WTC11 (cell line): Measurements from ENCODE around the gene TTC6. TPM values are rescaled to one million over a fixed set of nuclear protein-coding genes. Genes with fewer than 3 reads are reported as not detected.

Source experiments
- ATAC-seq: fragments of 200-7000 bp; cut with Tn5 transposase; 2 replicates; pipeline ENCODE4 v1.10.0; 2021; ENCODE audit warnings: mild to moderate bottlenecking, moderate library complexity
- CTCF ChIA-PET: fragments of 300-600 bp; sonication (Branson Sonifier 250); formaldehyde crosslinking; loops from one replicate; lab custom pipeline; 2021; ENCODE audit warnings: antibody characterized with exemption; lab: Charles Lee
- POLR2A ChIA-PET: fragments of 350-600 bp; sonication (Branson Sonifier 250); formaldehyde crosslinking; loops from one replicate; lab custom pipeline; 2021; ENCODE audit warnings: antibody characterized with exemption; lab: Charles Lee
- DNase-seq: peaks from one replicate; pipeline ENCODE4 v3.0.0; 2021; ENCODE audit warnings: low spot score
- H3K27ac Mint-ChIP-seq: 2 replicates; pipeline ENCODE4 v1.8.0; 2021; ENCODE audit warnings: mixed read lengths
- H3K27me3 Mint-ChIP-seq: 2 replicates; pipeline ENCODE4 v1.8.0; 2021; ENCODE audit warnings: low read depth, mild to moderate bottlenecking, moderate library complexity, mixed read lengths
- H3K36me3 Mint-ChIP-seq: 2 replicates; pipeline ENCODE4 v1.8.0; 2021; ENCODE audit warnings: mixed read lengths
- H3K4me1 Mint-ChIP-seq: 2 replicates; pipeline ENCODE4 v1.8.0; 2022; ENCODE audit warnings: mixed read lengths
- H3K4me3 Mint-ChIP-seq: 2 replicates; pipeline ENCODE4 v1.8.0; 2021; ENCODE audit warnings: mild to moderate bottlenecking, moderate library complexity, mixed read lengths
- H3K9me3 Mint-ChIP-seq: 2 replicates; pipeline ENCODE4 v1.8.0; 2021; ENCODE audit warnings: mixed read lengths
- AFF4 ChIP-seq: sonication (generic); formaldehyde crosslinking; IDR thresholded peaks from 2 replicates; pipeline ENCODE4 v1.8.1; 2023; ENCODE audit warnings: mild to moderate bottlenecking, missing genetic modification reagents, borderline replicate concordance
- CREM ChIP-seq: sonication (generic); formaldehyde crosslinking; IDR thresholded peaks from 2 replicates; pipeline ENCODE4 v1.8.1; 2022; ENCODE audit warnings: mild to moderate bottlenecking, missing genetic modification reagents, moderate library complexity
- ETV6 ChIP-seq: sonication (generic); formaldehyde crosslinking; IDR thresholded peaks from 2 replicates; pipeline ENCODE4 v1.8.1; 2022; ENCODE audit warnings: mild to moderate bottlenecking, missing genetic modification reagents
- FOXJ3 ChIP-seq: sonication (generic); formaldehyde crosslinking; IDR thresholded peaks from 2 replicates; pipeline ENCODE4 v1.9.0; 2021; ENCODE audit warnings: missing genetic modification reagents, mild to moderate bottlenecking, borderline replicate concordance
- FOXP1 ChIP-seq: sonication (generic); formaldehyde crosslinking; IDR thresholded peaks from 2 replicates; pipeline ENCODE4 v1.8.0; 2022; ENCODE audit warnings: missing genetic modification reagents, mild to moderate bottlenecking, moderate library complexity, borderline replicate concordance
- HMGXB4 ChIP-seq: sonication (generic); formaldehyde crosslinking; IDR thresholded peaks from 2 replicates; pipeline ENCODE4 v1.8.1; 2023; ENCODE audit warnings: mild to moderate bottlenecking, moderate library complexity, missing genetic modification reagents
- MAX ChIP-seq: sonication (generic); formaldehyde crosslinking; IDR thresholded peaks from 2 replicates; pipeline ENCODE4 v1.8.0; 2022; ENCODE audit warnings: mild to moderate bottlenecking, missing genetic modification reagents
- NFATC4 ChIP-seq: fragments of 250-450 bp; sonication (Bioruptor Pico); IDR thresholded peaks from 2 replicates; pipeline ENCODE4 v1.9.0; 2021; ENCODE audit warnings: mild to moderate bottlenecking
- NR1H2 ChIP-seq: sonication (generic); formaldehyde crosslinking; IDR thresholded peaks from 2 replicates; pipeline ENCODE4 v1.9.0; 2021; ENCODE audit warnings: mild to moderate bottlenecking, moderate library complexity, missing genetic modification reagents
- OVOL2 ChIP-seq: fragments of 250-450 bp; sonication (Bioruptor Pico); IDR thresholded peaks from 2 replicates; pipeline ENCODE4 v1.9.0; 2021; ENCODE audit warnings: mild to moderate bottlenecking, borderline replicate concordance
- PREB ChIP-seq: sonication (generic); formaldehyde crosslinking; IDR thresholded peaks from 2 replicates; pipeline ENCODE4 v1.8.1; 2022; ENCODE audit warnings: mild to moderate bottlenecking, missing genetic modification reagents, moderate library complexity, borderline replicate concordance
- SP1 ChIP-seq: sonication (generic); formaldehyde crosslinking; conservative IDR thresholded peaks from 2 replicates; pipeline ENCODE4 v1.8.1; 2022; ENCODE audit warnings: missing genetic modification reagents
- TEAD1 ChIP-seq: sonication (generic); formaldehyde crosslinking; IDR thresholded peaks from 2 replicates; pipeline ENCODE4 v1.8.0; 2022; ENCODE audit warnings: mild to moderate bottlenecking, missing genetic modification reagents
- total RNA-seq: library from RNA; stranded (reverse); gene quantifications from 3 replicates; pipeline ENCODE4 v1.2.3, GENCODE V29; 2021
- TF ChIP-seq, protein P1 (sequence below): sonication (generic); formaldehyde crosslinking; conservative IDR thresholded peaks from 2 replicates; pipeline ENCODE4 v1.8.1; 2023; ENCODE audit warnings: mild to moderate bottlenecking, low read depth, missing genetic modification reagents, moderate library complexity
- TF ChIP-seq, protein P2 (sequence below): sonication (generic); formaldehyde crosslinking; IDR thresholded peaks from 2 replicates; pipeline ENCODE4 v1.8.1; 2023; ENCODE audit warnings: mild to moderate bottlenecking, missing genetic modification reagents, moderate library complexity
- TF ChIP-seq, protein P3 (sequence below): sonication (generic); formaldehyde crosslinking; IDR thresholded peaks from 2 replicates; pipeline ENCODE4 v1.8.1; 2022; ENCODE audit warnings: missing genetic modification reagents, borderline replicate concordance

Gene TTC6
- total RNA-seq, 1 experiment from 2014 or later = not detected

DNA sequence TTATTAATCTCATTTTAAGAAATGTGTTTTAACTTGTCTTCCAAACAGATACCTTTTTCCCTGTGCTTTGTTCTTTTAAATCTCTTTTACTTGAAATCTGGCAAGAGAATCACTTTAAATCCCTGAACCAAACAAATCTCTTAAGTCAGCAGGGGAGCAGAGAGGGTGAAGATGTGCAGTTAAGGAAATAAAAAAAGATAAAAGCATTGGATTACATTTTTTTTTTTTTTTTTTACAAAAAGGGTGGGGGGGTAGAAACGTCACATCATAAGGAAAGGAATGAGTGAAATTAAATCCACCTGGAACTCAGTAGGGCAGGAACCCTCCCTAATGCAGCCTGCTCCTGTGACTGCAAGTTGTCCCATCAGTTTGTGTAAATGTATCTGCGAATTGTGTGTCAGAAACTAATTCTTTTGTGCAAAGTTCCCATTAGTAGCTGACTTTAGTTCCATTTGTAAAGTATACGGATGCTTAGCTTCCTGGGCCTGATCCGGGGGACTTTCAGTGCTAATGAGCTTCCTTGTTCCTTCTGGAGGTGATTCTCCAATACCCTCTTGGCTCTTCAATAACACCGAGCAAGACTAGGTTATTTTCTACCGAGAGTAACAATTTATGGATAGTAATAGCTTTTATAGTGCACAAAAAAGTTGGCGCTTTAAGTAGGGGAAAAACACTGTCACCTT, 1.5 kb downstream of the TTC6 start:
- 0 out of 2 replicates have a peak overlapping the region, but pooled peaks have one; percentile 16 for H3K4me3 Mint-ChIP-seq
- H3K27me3 Mint-ChIP-seq = peaks cover 96% of the 10 kb centered on the region
- ATAC-seq = no peak
- no peaks in the 10 kb centered on the region for H3K36me3 Mint-ChIP-seq
- no peak for TF ChIP-seq FOXP1 (CRISPR knock-in tag)
- no peak for TF ChIP-seq PREB (CRISPR knock-in tag)
- TF ChIP-seq NFATC4 = no peak
- TF ChIP-seq, protein P1, sequence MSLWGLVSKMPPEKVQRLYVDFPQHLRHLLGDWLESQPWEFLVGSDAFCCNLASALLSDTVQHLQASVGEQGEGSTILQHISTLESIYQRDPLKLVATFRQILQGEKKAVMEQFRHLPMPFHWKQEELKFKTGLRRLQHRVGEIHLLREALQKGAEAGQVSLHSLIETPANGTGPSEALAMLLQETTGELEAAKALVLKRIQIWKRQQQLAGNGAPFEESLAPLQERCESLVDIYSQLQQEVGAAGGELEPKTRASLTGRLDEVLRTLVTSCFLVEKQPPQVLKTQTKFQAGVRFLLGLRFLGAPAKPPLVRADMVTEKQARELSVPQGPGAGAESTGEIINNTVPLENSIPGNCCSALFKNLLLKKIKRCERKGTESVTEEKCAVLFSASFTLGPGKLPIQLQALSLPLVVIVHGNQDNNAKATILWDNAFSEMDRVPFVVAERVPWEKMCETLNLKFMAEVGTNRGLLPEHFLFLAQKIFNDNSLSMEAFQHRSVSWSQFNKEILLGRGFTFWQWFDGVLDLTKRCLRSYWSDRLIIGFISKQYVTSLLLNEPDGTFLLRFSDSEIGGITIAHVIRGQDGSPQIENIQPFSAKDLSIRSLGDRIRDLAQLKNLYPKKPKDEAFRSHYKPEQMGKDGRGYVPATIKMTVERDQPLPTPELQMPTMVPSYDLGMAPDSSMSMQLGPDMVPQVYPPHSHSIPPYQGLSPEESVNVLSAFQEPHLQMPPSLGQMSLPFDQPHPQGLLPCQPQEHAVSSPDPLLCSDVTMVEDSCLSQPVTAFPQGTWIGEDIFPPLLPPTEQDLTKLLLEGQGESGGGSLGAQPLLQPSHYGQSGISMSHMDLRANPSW = no peak
- TF ChIP-seq CREM (CRISPR knock-in tag) = no peak
- TF ChIP-seq, protein P2, sequence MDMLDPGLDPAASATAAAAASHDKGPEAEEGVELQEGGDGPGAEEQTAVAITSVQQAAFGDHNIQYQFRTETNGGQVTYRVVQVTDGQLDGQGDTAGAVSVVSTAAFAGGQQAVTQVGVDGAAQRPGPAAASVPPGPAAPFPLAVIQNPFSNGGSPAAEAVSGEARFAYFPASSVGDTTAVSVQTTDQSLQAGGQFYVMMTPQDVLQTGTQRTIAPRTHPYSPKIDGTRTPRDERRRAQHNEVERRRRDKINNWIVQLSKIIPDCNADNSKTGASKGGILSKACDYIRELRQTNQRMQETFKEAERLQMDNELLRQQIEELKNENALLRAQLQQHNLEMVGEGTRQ = no peak
- TF ChIP-seq TEAD1 (CRISPR knock-in tag) = no peak
- no peak for TF ChIP-seq OVOL2 (CRISPR knock-in tag)
- TF ChIP-seq MAX (CRISPR knock-in tag) = no peak
- TF ChIP-seq FOXJ3 (CRISPR knock-in tag) = no peak
- no peak for TF ChIP-seq AFF4 (CRISPR knock-in tag)
- no peak for TF ChIP-seq NR1H2 (CRISPR knock-in tag)
- TF ChIP-seq, protein P3, sequence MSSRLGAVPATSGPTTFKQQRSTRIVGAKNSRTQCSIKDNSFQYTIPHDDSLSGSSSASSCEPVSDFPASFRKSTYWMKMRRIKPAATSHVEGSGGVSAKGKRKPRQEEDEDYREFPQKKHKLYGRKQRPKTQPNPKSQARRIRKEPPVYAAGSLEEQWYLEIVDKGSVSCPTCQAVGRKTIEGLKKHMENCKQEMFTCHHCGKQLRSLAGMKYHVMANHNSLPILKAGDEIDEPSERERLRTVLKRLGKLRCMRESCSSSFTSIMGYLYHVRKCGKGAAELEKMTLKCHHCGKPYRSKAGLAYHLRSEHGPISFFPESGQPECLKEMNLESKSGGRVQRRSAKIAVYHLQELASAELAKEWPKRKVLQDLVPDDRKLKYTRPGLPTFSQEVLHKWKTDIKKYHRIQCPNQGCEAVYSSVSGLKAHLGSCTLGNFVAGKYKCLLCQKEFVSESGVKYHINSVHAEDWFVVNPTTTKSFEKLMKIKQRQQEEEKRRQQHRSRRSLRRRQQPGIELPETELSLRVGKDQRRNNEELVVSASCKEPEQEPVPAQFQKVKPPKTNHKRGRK (CRISPR knock-in tag) = no peak
- no peak for TF ChIP-seq ETV6 (CRISPR knock-in tag)
- no peak for TF ChIP-seq SP1 (CRISPR knock-in tag)
- no peak for TF ChIP-seq HMGXB4 (CRISPR knock-in tag)
- no peak for DNase-seq
- H3K4me1 Mint-ChIP-seq = peaks cover 57% of the 10 kb centered on the region
- CTCF ChIA-PET = interaction anchor here (0.5 to 4.6 kb wide), 10 partner anchors 9 to 1078 kb away, joined by 3 to 17 read pairs (median 3); no protein-coding TSS in a partner anchor
- no peak overlapping the region for H3K27ac Mint-ChIP-seq
- no peaks in the 10 kb centered on the region for H3K9me3 Mint-ChIP-seq
- POLR2A ChIA-PET = interaction anchor here (1.0 kb wide), 1 partner anchor 9 kb away, joined by 4 read pairs; no protein-coding TSS in a partner anchor
